K562 (cell line): Measurements from ENCODE around the gene WDR46. TPM values are rescaled to one million over a fixed set of nuclear protein-coding genes. Genes with fewer than 3 reads are reported as not detected.

ENCODE experiments used
- CBFA2T3 ChIP-seq: fragments of 450-650 bp; IDR thresholded peaks from 2 replicates; pipeline ENCODE4 v1.6.1; 2017
- CCNT2 ChIP-seq: IDR thresholded peaks from 2 replicates; pipeline ENCODE4 v1.6.1; 2011; ENCODE audit warnings: borderline replicate concordance, low read depth, mild to moderate bottlenecking, moderate library complexity, mixed read lengths, low read length; ENCODE audit not compliant: insufficient read length; ENCODE audit errors: extremely low read depth
- CHCHD3 ChIP-seq: fragments of 250-450 bp; sonication (Bioruptor Pico); IDR thresholded peaks from 2 replicates; pipeline ENCODE4 v2.1.2; 2022; ENCODE audit warnings: mild to moderate bottlenecking
- ESRRA ChIP-seq: fragments of 450-650 bp; IDR thresholded peaks from 2 replicates; pipeline ENCODE4 v1.6.1; 2014; ENCODE audit warnings: low read depth, mild to moderate bottlenecking, moderate library complexity, borderline replicate concordance
- HMGXB4 ChIP-seq: sonication (generic); formaldehyde crosslinking; IDR thresholded peaks from 2 replicates; pipeline ENCODE4 v1.8.1; 2023; ENCODE audit warnings: mild to moderate bottlenecking, missing genetic modification reagents
- MAFG ChIP-seq: fragments of 450-650 bp; conservative IDR thresholded peaks from 2 replicates; pipeline ENCODE4 v1.6.1; 2016; ENCODE audit warnings: missing genetic modification characterization, missing compliant biosample characterization
- MXD1 ChIP-seq: fragments of 250-450 bp; sonication (Bioruptor Pico); IDR thresholded peaks from 2 replicates; pipeline ENCODE4 v1.8.0; 2021; ENCODE audit warnings: borderline replicate concordance, mild to moderate bottlenecking, moderate library complexity; ENCODE audit not compliant: poor library complexity, severe bottlenecking
- NR2F6 ChIP-seq: fragments of 450-650 bp; formaldehyde crosslinking; IDR thresholded peaks from 2 replicates; pipeline ENCODE4 v1.4.0; 2020; ENCODE audit warnings: mild to moderate bottlenecking
- RBM15 ChIP-seq: fragments of 200-400 bp; formaldehyde crosslinking; IDR thresholded peaks from 2 replicates; pipeline ENCODE4 v1.6.1; 2018; ENCODE audit warnings: mild to moderate bottlenecking, low read length, moderate library complexity; ENCODE audit not compliant: insufficient read depth
- RFX1 ChIP-seq: fragments of 450-650 bp; IDR thresholded peaks from 2 replicates; pipeline ENCODE4 v1.6.1; 2016; ENCODE audit warnings: mild to moderate bottlenecking, moderate library complexity
- SAFB ChIP-seq: fragments of 200-400 bp; formaldehyde crosslinking; IDR thresholded peaks from 2 replicates; pipeline ENCODE4 v1.6.1; 2017; ENCODE audit warnings: low read depth, low read length, borderline replicate concordance
- SRF ChIP-seq, 2 experiments: fragments of 250-450, 450-650 bp in 1 of 2; sonication (Bioruptor Pico) in 1 of 2; sonication (generic) in 1 of 2; formaldehyde crosslinking; IDR thresholded peaks; 2 replicates each; pipeline versions ENCODE4 v1.5.0 to v1.5.1; 2020 to 2022; ENCODE audit warnings: mild to moderate bottlenecking in 1 of 2, missing genetic modification reagents in 1 of 2
- SRSF9 ChIP-seq: fragments of 200-400 bp; formaldehyde crosslinking; IDR thresholded peaks from 2 replicates; pipeline ENCODE4 v1.6.1; 2017; ENCODE audit warnings: low read depth, low read length, borderline replicate concordance
- YBX1 ChIP-seq: fragments of 450-650 bp; IDR thresholded peaks from 2 replicates; pipeline ENCODE4 v1.7.1; 2016; ENCODE audit warnings: mild to moderate bottlenecking
- ZKSCAN3 ChIP-seq: fragments of 250-450 bp; sonication (Bioruptor Pico); IDR thresholded peaks from 2 replicates; pipeline ENCODE4 v1.4.0; 2020
- ZNF134 ChIP-seq: fragments of 250-450 bp; sonication (Bioruptor Pico); conservative IDR thresholded peaks from 2 replicates; pipeline ENCODE4 v1.4.0; 2020
- ZNF146 ChIP-seq: IDR thresholded peaks from one replicate; pipeline ENCODE4 v1.6.1; 2018; ENCODE audit warnings: missing compliant biosample characterization; ENCODE audit not compliant: unreplicated experiment
- ZNF239 ChIP-seq: fragments of 250-450 bp; sonication (Bioruptor Pico); IDR thresholded peaks from 2 replicates; pipeline ENCODE4 v1.4.0; 2020; ENCODE audit warnings: mild to moderate bottlenecking
- ZNF589 ChIP-seq: fragments of 200-800 bp; sonication (Bioruptor generic); IDR thresholded peaks from 2 replicates; pipeline ENCODE4 v1.6.1; 2016; ENCODE audit warnings: low read depth, missing genetic modification characterization, missing compliant biosample characterization
- ZNF644 ChIP-seq: fragments of 200-800 bp; sonication (Bioruptor generic); IDR thresholded peaks from 2 replicates; pipeline ENCODE4 v1.6.1; 2016; ENCODE audit warnings: low read depth, missing genetic modification characterization, missing compliant biosample characterization
- polyA plus RNA-seq, 8 experiments: library from polyadenylated mRNA; depleted of rRNA in 4 of 8; stranded (reverse) in 5 of 8; unstranded in 3 of 8; fragments of >200 nt; fragmentation: Nextera tagmentation in 2 of 8; fragmentation: Illumina TruSeq in 1 of 8; extraction: Ambion mirVana in 2 of 8; extraction: Trizol in 1 of 8; gene quantifications; 2 replicates each; pipeline versions ENCODE4 v1.2.1 to v1.2.3, GENCODE V29; 2011 to 2014; ENCODE audit warnings: inconsistent platforms in 1 of 8, missing spikeins in 1 of 8
- total RNA-seq, 7 experiments: library from RNA; depleted of rRNA in 6 of 7; stranded (reverse); fragments of >200 nt in 6 of 7; fragmentation: Illumina TruSeq in 2 of 7; extraction: Trizol in 2 of 7; gene quantifications; 2 replicates each; pipeline versions ENCODE4 v1.2.1 to v1.2.3, GENCODE V29; 2011 to 2021; ENCODE audit warnings: low replicate concordance in 1 of 7

Gene WDR46
- total and polyA plus RNA-seq, 9 of the 15 experiments (the other 6 are each of a cell fraction or from before 2014, with no cell fraction given): 8.9 to 146 (median 93.1) TPM

- peak; percentile 90; the same call in 1 of the 2 replicates for TF ChIP-seq ZNF644 (tag)
- no peak for TF ChIP-seq SRSF9
- peak; percentile 89 for TF ChIP-seq MXD1 (CRISPR knock-in tag)
- TF ChIP-seq HMGXB4 (CRISPR knock-in tag): peak; percentile 86
- TF ChIP-seq SRF (CRISPR knock-in tag; IDR thresholded peaks at IDR 0.05): 0 out of 4 replicates have a peak, but pooled peaks of 1 of the 2 experiments have one; percentile 53
- no peak for TF ChIP-seq CCNT2
- TF ChIP-seq RFX1: no peak
- TF ChIP-seq ZNF239 (CRISPR knock-in tag): no peak; the same call in 1 of the 2 replicates
- TF ChIP-seq CHCHD3: peak; percentile 91
- peak; percentile 63 for TF ChIP-seq ESRRA
- no peak for TF ChIP-seq RBM15
- no peak for TF ChIP-seq MAFG (tag)
- peak; percentile 85; the same call in 1 of the 2 replicates for TF ChIP-seq NR2F6 (CRISPR knock-in tag)
- 0 out of 2 replicates have a peak, but pooled peaks have one; percentile 35 for TF ChIP-seq ZNF589 (CRISPR knock-in tag)
- TF ChIP-seq ZKSCAN3 (CRISPR knock-in tag): no peak
- no peak for TF ChIP-seq YBX1
- no peak for TF ChIP-seq SAFB
- 0 out of 2 replicates have a peak, but pooled peaks have one; percentile 35 for TF ChIP-seq ZNF134 (CRISPR knock-in tag)
- TF ChIP-seq ZNF146: no peak
- peak; percentile 81 for TF ChIP-seq CBFA2T3
Observed at GRCh38 chr6:33271468-33272274, 17.4 kb downstream of the WDR46 start, which contains the start of the genes RPS18 and VPS52 (continued).
